ENCODE data around the gene MYBPC3.

- no peak for TF ChIP-seq GATA3 (IDR thresholded peaks at IDR 0.05; ENCODE audit: low read depth, low read length)
- TF ChIP-seq GATA2 (IDR thresholded peaks at IDR 0.05; ENCODE audit: low read depth, low read length), result no peak
These were observed 39.4 kb upstream of the MYBPC3 start for GRCh38 chr11:47391711-47392432.

Data from SH-SY5Y (cell line).